BJ (cell line): ENCODE data around the gene TLE7. TPM values are rescaled to one million over a fixed set of nuclear protein-coding genes. Genes with fewer than 3 reads are reported as not detected.

ENCODE experiments used
- CTCF ChIA-PET: fragments of 350-600 bp; formaldehyde crosslinking; extraction: SDS; loops from one replicate; lab custom pipeline; 2021; ENCODE audit warnings: antibody characterized with exemption, inconsistent platforms; lab: Yijun Ruan, JAX
- POLR2A ChIA-PET: fragments of 300-600 bp; sonication (Branson Sonifier 250); formaldehyde crosslinking; extraction: SDS; loops from one replicate; lab custom pipeline; 2021; ENCODE audit warnings: antibody characterized with exemption; lab: Charles Lee
- DNase-seq: peaks from one replicate; pipeline ENCODE4 v3.0.0-alpha.2; 2011; ENCODE audit warnings: low read depth
- H3K27me3 ChIP-seq: 2 replicates; pipeline ENCODE4 v1.6.0; 2011; ENCODE audit warnings: low read length; ENCODE audit not compliant: control insufficient read depth, insufficient read depth
- H3K36me3 ChIP-seq: 2 replicates; pipeline ENCODE4 v1.5.1; 2011; ENCODE audit warnings: low read length; ENCODE audit not compliant: control insufficient read depth, insufficient read depth
- H3K4me3 ChIP-seq: 2 replicates; pipeline ENCODE4 v1.5.1; 2011; ENCODE audit warnings: low read depth, mild to moderate bottlenecking, control low read depth, low read length
- CTCF ChIP-seq: IDR thresholded peaks from 2 replicates; pipeline ENCODE4 v1.5.1; 2011; ENCODE audit warnings: low read depth, mild to moderate bottlenecking, control low read depth, inconsistent platforms, low read length, moderate library complexity; ENCODE audit not compliant: insufficient read depth
- polyA plus RNA-seq: library from polyadenylated mRNA; depleted of rRNA; stranded (reverse); fragments of >200 nt; gene quantifications from 2 replicates; pipeline ENCODE4 v1.2.3, GENCODE V29; 2011

TLE7 gene
- polyA plus RNA-seq, 1 experiment: not detected

- Histone ChIP-seq H3K4me3 (peak within 1 kb of the TSS; percentile 98), H3K27me3 (no peaks in the 10 kb centered on the region), H3K36me3 (no peaks in the 10 kb centered on the region; the same call in 1 of the 2 replicates)
- DNase-seq: no peak
- TF ChIP-seq CTCF: no peak
- CTCF ChIA-PET: interaction anchor here (0.8 to 2.1 kb wide), 4 partner anchors 11 to 41 kb away, joined by 3 to 8 read pairs (median 4); partner anchors contain the start of gene ZNF19
- POLR2A ChIA-PET: no interaction called here
Observed at GRCh38 chr16:71461686-71462648, 20.1 kb upstream of the TLE7 start, which contains the start of gene ZNF23. TSS of gene ZNF23 (minus strand) at chr16:71462247. CDS start at chr16:71456796, 5,451 bp downstream.

- no peak for DNase-seq
- no peaks in the 10 kb centered on the region for H3K27me3 ChIP-seq
- TF ChIP-seq CTCF: no peak
- H3K4me3 ChIP-seq: peak overlapping the region; percentile 98
- POLR2A ChIA-PET: interaction anchor here (0.5 to 1.0 kb wide), 3 partner anchors 14 to 734 kb away, joined by 3 to 9 read pairs (median 4); no protein-coding TSS in a partner anchor
- CTCF ChIA-PET: interaction anchor here (1.1 to 2.2 kb wide), 6 partner anchors 9 to 48 kb away, joined by 3 to 8 read pairs (median 5); partner anchors contain the start of gene ZNF19
- H3K36me3 ChIP-seq: peaks cover 2% of the 10 kb centered on the region
Observed at GRCh38 chr16:71460941-71461340, 19.1 kb upstream of the TLE7 start.

- H3K36me3 ChIP-seq: peaks cover 4% of the 10 kb centered on the region
- peak; percentile 79 for DNase-seq
- no peak overlapping the region for H3K4me3 ChIP-seq
- POLR2A ChIA-PET: interaction anchor here (0.5 to 1.0 kb wide), 4 partner anchors 14 to 733 kb away, joined by 3 to 9 read pairs (median 4); no protein-coding TSS in a partner anchor
- TF ChIP-seq CTCF: no peak
- CTCF ChIA-PET: interaction anchor here (0.9 to 2.2 kb wide), 7 partner anchors 9 to 151 kb away, joined by 3 to 7 read pairs (median 4); no protein-coding TSS in a partner anchor
- H3K27me3 ChIP-seq: no peaks in the 10 kb centered on the region
Observed at GRCh38 chr16:71460236-71460635, 18.4 kb upstream of the TLE7 start.

GRCh38 chr16:71459510-71459909 lies 17.7 kb upstream of the TLE7 start:
- DNase-seq: no peak
- Histone ChIP-seq H3K4me3 (no peak overlapping the region), H3K36me3 (peaks cover 8% of the 10 kb centered on the region), H3K27me3 (no peaks in the 10 kb centered on the region)
- POLR2A ChIA-PET: no interaction called here
- CTCF ChIA-PET: interaction anchor here (0.8 to 2.2 kb wide), 5 partner anchors 14 to 47 kb away, joined by 3 to 7 read pairs (median 4); no protein-coding TSS in a partner anchor
- TF ChIP-seq CTCF: no peak

- H3K4me3 ChIP-seq: no peak overlapping the region
- no peak for DNase-seq
- no peak for TF ChIP-seq CTCF
- ChIA-PET POLR2A (no interaction called here), CTCF (interaction anchor here (2.2 kb wide), 1 partner anchor 44 kb away, joined by 8 read pairs; no protein-coding TSS in a partner anchor)
- H3K36me3 ChIP-seq: peaks cover 15% of the 10 kb centered on the region
- no peaks in the 10 kb centered on the region for H3K27me3 ChIP-seq
Observed at GRCh38 chr16:71456801-71457200, 14.9 kb upstream of the TLE7 start.
